OCI-LY1 (cell line): ENCODE results near the gene GRIP1.

ENCODE experiments used
- H2AFZ ChIP-seq: fragments of 200-600 bp; sonication (generic), shearing (Covaris generic); 2 replicates; pipeline ENCODE4 v1.6.0; 2014; ENCODE audit warnings: antibody characterized with exemption, mild to moderate bottlenecking, low read length
- H3F3A ChIP-seq: fragments of 200-600 bp; sonication (generic), shearing (Covaris generic); 2 replicates; pipeline ENCODE4 v1.6.0; 2014; ENCODE audit warnings: mild to moderate bottlenecking, antibody characterized with exemption, low read length, moderate library complexity; ENCODE audit not compliant: insufficient read depth
- H3K27ac ChIP-seq: fragments of 200-600 bp; sonication (generic); 2 replicates; pipeline ENCODE4 v1.5.1; 2014; ENCODE audit warnings: low read length, mixed run types, mild to moderate bottlenecking, low read depth; ENCODE audit not compliant: poor library complexity, severe bottlenecking
- H3K27me3 ChIP-seq: fragments of 200-600 bp; sonication (generic); 2 replicates; pipeline ENCODE4 v1.6.0; 2014; ENCODE audit warnings: antibody characterized with exemption, mild to moderate bottlenecking, low read length, moderate library complexity; ENCODE audit not compliant: insufficient read depth
- H3K36me3 ChIP-seq: fragments of 200-600 bp; sonication (generic); 2 replicates; pipeline ENCODE4 v1.6.1; 2014; ENCODE audit warnings: mild to moderate bottlenecking, antibody characterized with exemption, low read length, moderate library complexity, mixed read lengths; ENCODE audit not compliant: insufficient read depth
- H3K4me1 ChIP-seq: fragments of 200-600 bp; sonication (generic); 2 replicates; pipeline ENCODE4 v1.5.1; 2014; ENCODE audit warnings: mild to moderate bottlenecking, low read length, moderate library complexity; ENCODE audit not compliant: insufficient read depth, severe bottlenecking
- H3K4me2 ChIP-seq: fragments of 200-600 bp; sonication (generic), shearing (Covaris generic); 2 replicates; pipeline ENCODE4 v1.6.1; 2014; ENCODE audit warnings: low read length
- H3K4me3 ChIP-seq: fragments of 200-600 bp; sonication (generic); 2 replicates; pipeline ENCODE4 v1.5.1; 2014; ENCODE audit warnings: low read length, low read depth, mild to moderate bottlenecking, mixed read lengths; ENCODE audit not compliant: poor library complexity, severe bottlenecking
- H3K79me2 ChIP-seq: fragments of 200-600 bp; shearing (Covaris generic); 2 replicates; pipeline ENCODE4 v1.6.1; 2016; ENCODE audit warnings: mixed run types, low read length, mixed read lengths; ENCODE audit not compliant: insufficient read depth
- H3K9ac ChIP-seq: fragments of 200-600 bp; sonication (generic), shearing (Covaris generic); 2 replicates; pipeline ENCODE4 v1.6.1; 2014; ENCODE audit warnings: mild to moderate bottlenecking, low read length, mixed read lengths
- H3K9me2 ChIP-seq: fragments of 200-600 bp; sonication (generic), shearing (Covaris generic); 2 replicates; pipeline ENCODE4 v1.6.1; 2014; ENCODE audit warnings: low read depth, mild to moderate bottlenecking, low read length, mixed read lengths
- H3K9me3 ChIP-seq: fragments of 200-600 bp; shearing (Covaris generic); 2 replicates; pipeline ENCODE4 v1.6.1; 2014; ENCODE audit warnings: low read length, mixed read lengths
- H4K20me1 ChIP-seq: fragments of 200-600 bp; sonication (generic), shearing (Covaris generic); 2 replicates; pipeline ENCODE4 v1.6.0; 2016; ENCODE audit warnings: mild to moderate bottlenecking, low read length; ENCODE audit not compliant: insufficient read depth
- EZH2 ChIP-seq: fragments of 200-600 bp; sonication (generic), shearing (Covaris generic); IDR thresholded peaks from 2 replicates; pipeline ENCODE4 v1.8.0; 2017; ENCODE audit warnings: borderline replicate concordance, mixed run types, mild to moderate bottlenecking, antibody characterized with exemption, low read length, moderate library complexity, mixed read lengths
- TF ChIP-seq, protein P1 (sequence below): fragments of 200-600 bp; sonication (generic), shearing (Covaris generic); IDR thresholded peaks from 2 replicates; pipeline ENCODE4 v1.5.1; 2017; ENCODE audit warnings: mild to moderate bottlenecking, antibody characterized with exemption, low read length, moderate library complexity, mixed read lengths

GRIP1 gene

DNA sequence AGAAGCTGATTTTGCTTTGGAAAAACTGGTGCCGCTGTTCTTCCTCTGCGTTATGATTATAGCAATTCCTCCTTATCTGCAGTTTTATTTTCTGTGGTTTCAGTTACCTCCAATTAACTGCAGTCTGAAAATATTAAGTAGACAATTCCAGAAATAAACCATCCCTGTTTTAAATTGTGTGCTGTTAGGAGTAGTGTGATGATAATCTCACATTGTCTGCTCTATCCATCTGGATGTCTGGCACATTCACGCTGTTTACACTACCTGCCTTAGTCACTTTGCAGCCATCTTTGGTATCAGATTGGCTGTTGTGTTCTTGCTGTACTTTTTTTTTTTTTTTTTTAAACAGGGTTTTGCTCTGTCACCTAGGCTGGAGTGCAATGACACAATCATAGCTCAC, 141.0 kb downstream of the GRIP1 start:
- no peaks in the 10 kb centered on the region for H3K27me3 ChIP-seq
- H3K9me3 ChIP-seq: no peaks in the 10 kb centered on the region
- H3K9ac ChIP-seq: no peak overlapping the region
- H3K36me3 ChIP-seq: no peaks in the 10 kb centered on the region
- H4K20me1 ChIP-seq: no peaks in the 10 kb centered on the region
- H3K27ac ChIP-seq: no peak overlapping the region
- H3K4me1 ChIP-seq: peaks cover 4% of the 10 kb centered on the region
- H3K9me2 ChIP-seq: no peaks in the 10 kb centered on the region
- no peak overlapping the region for H3K4me3 ChIP-seq
- H2AFZ ChIP-seq: no peak overlapping the region
- no peaks in the 10 kb centered on the region for H3K79me2 ChIP-seq
- H3K4me2 ChIP-seq: no peak overlapping the region
- no peak for TF ChIP-seq EZH2
- TF ChIP-seq, protein P1, sequence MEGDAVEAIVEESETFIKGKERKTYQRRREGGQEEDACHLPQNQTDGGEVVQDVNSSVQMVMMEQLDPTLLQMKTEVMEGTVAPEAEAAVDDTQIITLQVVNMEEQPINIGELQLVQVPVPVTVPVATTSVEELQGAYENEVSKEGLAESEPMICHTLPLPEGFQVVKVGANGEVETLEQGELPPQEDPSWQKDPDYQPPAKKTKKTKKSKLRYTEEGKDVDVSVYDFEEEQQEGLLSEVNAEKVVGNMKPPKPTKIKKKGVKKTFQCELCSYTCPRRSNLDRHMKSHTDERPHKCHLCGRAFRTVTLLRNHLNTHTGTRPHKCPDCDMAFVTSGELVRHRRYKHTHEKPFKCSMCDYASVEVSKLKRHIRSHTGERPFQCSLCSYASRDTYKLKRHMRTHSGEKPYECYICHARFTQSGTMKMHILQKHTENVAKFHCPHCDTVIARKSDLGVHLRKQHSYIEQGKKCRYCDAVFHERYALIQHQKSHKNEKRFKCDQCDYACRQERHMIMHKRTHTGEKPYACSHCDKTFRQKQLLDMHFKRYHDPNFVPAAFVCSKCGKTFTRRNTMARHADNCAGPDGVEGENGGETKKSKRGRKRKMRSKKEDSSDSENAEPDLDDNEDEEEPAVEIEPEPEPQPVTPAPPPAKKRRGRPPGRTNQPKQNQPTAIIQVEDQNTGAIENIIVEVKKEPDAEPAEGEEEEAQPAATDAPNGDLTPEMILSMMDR: no peak
- no peaks in the 10 kb centered on the region for H3F3A ChIP-seq

DNA sequence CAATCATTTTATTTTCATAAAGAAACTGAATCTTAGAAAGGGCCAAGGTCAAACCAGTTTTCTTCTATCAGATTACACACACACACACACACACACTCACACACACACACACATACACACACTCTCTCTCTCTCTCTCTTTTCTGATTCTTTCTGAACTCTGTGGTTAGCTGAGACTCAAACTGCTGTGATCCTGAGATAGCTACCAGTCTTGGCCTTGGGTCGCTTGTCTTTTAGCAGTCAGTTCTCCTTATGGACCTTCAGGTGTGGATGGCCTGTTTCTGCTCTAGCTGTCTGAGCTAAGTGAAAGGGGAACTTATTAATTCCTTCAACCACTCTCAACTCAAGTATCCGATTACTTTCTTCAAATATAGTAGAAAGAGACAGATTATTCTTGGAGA, 145.1 kb downstream of the GRIP1 start:
- H3K9me2 ChIP-seq: no peaks in the 10 kb centered on the region
- no peak overlapping the region for H2AFZ ChIP-seq
- no peak overlapping the region for H3K4me3 ChIP-seq
- no peak for TF ChIP-seq EZH2
- TF ChIP-seq, protein P1: no peak
- H3K36me3 ChIP-seq: no peaks in the 10 kb centered on the region
- H3K4me2 ChIP-seq: no peak overlapping the region
- no peaks in the 10 kb centered on the region for H3K9me3 ChIP-seq
- H3K4me1 ChIP-seq: peaks cover 4% of the 10 kb centered on the region
- H3F3A ChIP-seq: no peaks in the 10 kb centered on the region
- H3K79me2 ChIP-seq: no peaks in the 10 kb centered on the region
- H3K27ac ChIP-seq: no peak overlapping the region
- H4K20me1 ChIP-seq: no peaks in the 10 kb centered on the region
- no peak overlapping the region for H3K9ac ChIP-seq
- no peaks in the 10 kb centered on the region for H3K27me3 ChIP-seq

DNA sequence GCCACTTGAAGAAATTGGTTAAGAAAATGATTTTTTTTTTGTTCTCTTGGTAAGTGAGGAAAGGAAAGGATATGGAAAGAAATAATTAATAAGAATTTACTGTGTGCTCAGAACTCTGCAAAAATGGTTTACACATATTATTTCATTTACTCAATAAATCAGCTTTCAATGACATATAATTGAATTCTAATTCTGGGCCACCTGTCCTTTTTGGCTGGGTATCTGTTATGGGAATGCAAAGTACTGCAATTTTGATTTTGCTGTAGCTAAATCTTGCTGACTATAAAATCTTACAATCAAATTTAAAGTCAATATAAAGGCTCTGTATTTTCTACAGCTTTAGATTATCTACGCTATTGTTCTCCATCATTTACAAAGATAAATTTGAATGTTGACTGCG, 147.1 kb downstream of the GRIP1 start:
- Histone ChIP-seq H3K9me3 (no peaks in the 10 kb centered on the region; the same call in 1 of the 2 replicates), H2AFZ (no peak overlapping the region), H3K4me1 (peaks cover 4% of the 10 kb centered on the region), H3K4me2 (no peak overlapping the region), H4K20me1 (no peaks in the 10 kb centered on the region), H3K9me2 (no peaks in the 10 kb centered on the region), H3K27me3 (no peaks in the 10 kb centered on the region), H3F3A (no peaks in the 10 kb centered on the region), H3K79me2 (no peaks in the 10 kb centered on the region), H3K27ac (no peak overlapping the region), H3K9ac (no peak overlapping the region), H3K4me3 (no peak overlapping the region), H3K36me3 (no peaks in the 10 kb centered on the region)
- TF ChIP-seq, protein P1: no peak
- TF ChIP-seq EZH2: no peak
